ENCODE measurements around the gene EXOC3L2. TPM values are rescaled to one million over a fixed set of nuclear protein-coding genes. Genes with fewer than 3 reads are reported as not detected.
A peak's percentile ranks its signal among the peaks of the same experiment; 100 is the strongest.

Gene EXOC3L2
- total RNA-seq, 1 donor from 2014 or later: 3.6 TPM

DNA sequence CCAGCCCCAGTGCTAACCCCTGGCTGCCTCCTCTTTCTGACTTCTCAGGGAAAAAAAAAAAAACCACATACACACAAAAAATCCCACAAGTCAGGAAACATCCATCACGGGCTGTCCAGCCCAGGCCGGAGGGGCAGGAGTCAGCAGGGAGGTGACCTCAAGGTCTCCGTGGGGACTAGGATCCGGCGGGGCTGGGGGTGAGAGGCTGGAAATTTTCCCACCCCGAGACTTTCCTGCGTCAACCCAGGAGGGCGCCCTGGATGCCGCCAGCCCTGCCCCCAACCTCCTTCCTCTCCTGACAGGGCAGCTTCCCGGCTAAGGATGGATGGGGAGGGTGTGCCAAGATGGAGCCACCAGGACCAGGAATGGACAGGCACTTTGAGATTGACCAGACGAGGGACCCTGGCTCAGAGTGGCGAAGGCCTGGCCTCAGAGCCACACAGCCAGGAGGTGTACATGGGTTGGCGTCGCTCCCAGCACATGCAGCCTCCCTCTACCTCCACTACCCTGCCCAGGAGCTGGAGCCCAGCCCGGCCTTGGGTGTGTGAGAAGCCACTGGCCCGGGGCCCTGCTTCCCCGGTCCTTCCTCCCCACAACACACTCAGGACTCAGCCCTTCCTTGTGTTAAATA lies 33.3 kb downstream of the EXOC3L2 start:
- intact Hi-C loops (cut with DNase I): no loop called here
- Histone ChIP-seq H3K27me3 (ENCODE audit: low read depth) (peaks cover 21% of the 10 kb centered on the region), H3K4me1 (peaks cover 34% of the 10 kb centered on the region), H3K36me3 (no peaks in the 10 kb centered on the region), H3K9me3 (no peaks in the 10 kb centered on the region), H3K27ac (peak overlapping the region; percentile 36), H3K4me3 (no peak overlapping the region)
- peak; percentile 74 to 79 for ATAC-seq
- DNase-seq: peak; percentile 69
- TF ChIP-seq CTCF (IDR thresholded peaks at IDR 0.05): no peak

GRCh38 chr19:45206328-45206727 lies 38.9 kb downstream of the EXOC3L2 start:
- Histone ChIP-seq H3K27me3 (ENCODE audit: low read depth) (no peaks in the 10 kb centered on the region), H3K9me3 (no peaks in the 10 kb centered on the region), H3K36me3 (no peaks in the 10 kb centered on the region), H3K27ac (no peak overlapping the region), H3K4me1 (peaks cover 6% of the 10 kb centered on the region), H3K4me3 (no peak overlapping the region)
- no peak for TF ChIP-seq CTCF (IDR thresholded peaks at IDR 0.05)
- intact Hi-C loops (cut with DNase I): no loop called here
- ATAC-seq (no peak), DNase-seq (no peak)

GRCh38 chr19:45205810-45206209 lies 39.4 kb downstream of the EXOC3L2 start:
- Histone ChIP-seq H3K9me3 (no peaks in the 10 kb centered on the region), H3K4me1 (peaks cover 6% of the 10 kb centered on the region), H3K27me3 (ENCODE audit: low read depth) (no peaks in the 10 kb centered on the region), H3K36me3 (no peaks in the 10 kb centered on the region), H3K27ac (no peak overlapping the region), H3K4me3 (no peak overlapping the region)
- ATAC-seq (no peak), DNase-seq (no peak)
- intact Hi-C loops (cut with DNase I): no loop called here
- TF ChIP-seq CTCF (IDR thresholded peaks at IDR 0.05): no peak

DNA sequence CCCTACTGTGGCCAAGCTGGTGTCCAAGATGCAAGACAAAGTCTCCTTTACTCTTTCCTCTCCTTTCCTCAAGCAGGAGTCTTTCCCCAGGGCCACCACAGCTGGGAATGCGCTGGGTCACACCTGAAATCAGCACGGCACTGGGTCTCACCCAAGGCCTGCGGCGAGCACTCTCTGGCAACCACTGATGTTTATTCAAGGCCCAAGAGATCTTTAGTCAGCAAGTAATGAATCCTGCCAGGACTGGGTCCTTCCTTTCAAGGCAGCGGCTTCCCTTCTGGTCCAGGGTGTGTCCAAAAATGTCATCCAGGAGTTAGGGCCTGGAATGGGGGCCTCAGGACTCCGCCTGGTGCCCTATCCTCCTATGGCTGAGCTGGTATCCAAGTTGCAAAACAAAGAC lies 42.6 kb downstream of the EXOC3L2 start:
- TF ChIP-seq CTCF (IDR thresholded peaks at IDR 0.05): no peak
- ATAC-seq: peak; percentile 31 to 68
- Histone ChIP-seq H3K27ac (no peak overlapping the region), H3K9me3 (no peaks in the 10 kb centered on the region), H3K4me1 (peaks cover 6% of the 10 kb centered on the region), H3K27me3 (ENCODE audit: low read depth) (no peaks in the 10 kb centered on the region), H3K4me3 (no peak overlapping the region), H3K36me3 (no peaks in the 10 kb centered on the region)
- intact Hi-C loops (cut with DNase I): no loop called here
- DNase-seq: no peak

- intact Hi-C loops (cut with DNase I): no loop called here
- Histone ChIP-seq H3K36me3 (no peaks in the 10 kb centered on the region), H3K4me1 (peaks cover 6% of the 10 kb centered on the region), H3K9me3 (no peaks in the 10 kb centered on the region), H3K27ac (no peak overlapping the region), H3K4me3 (no peak overlapping the region), H3K27me3 (ENCODE audit: low read depth) (no peaks in the 10 kb centered on the region)
- ATAC-seq (peak in 1 of 2 donors; percentile 37), DNase-seq (no peak)
- peak; percentile 48 for TF ChIP-seq CTCF (IDR thresholded peaks at IDR 0.05)
Measured at GRCh38 chr19:45200568-45200967, 44.6 kb downstream of the EXOC3L2 start.

All from lower lobe of right lung (tissue), 2 donors.